B cell (primary cell): ENCODE results near the gene MIAT. TPM values are rescaled to one million over a fixed set of nuclear protein-coding genes. Genes with fewer than 3 reads are reported as not detected.

ENCODE experiments used
- ATAC-seq: fragments of 200-7000 bp; cut with Tn5 transposase; one replicate; pipeline ENCODE4 v1.10.0; 2021; ENCODE audit warnings: low read depth, mild to moderate bottlenecking, moderate number of reproducible peaks, moderate library complexity
- CTCF ChIA-PET: fragments of 350-600 bp; sonication (Branson Sonifier 250); formaldehyde crosslinking; loops from one replicate; lab custom pipeline; 2021; ENCODE audit warnings: antibody characterized with exemption, inconsistent platforms; lab: Charles Lee
- POLR2A ChIA-PET: fragments of 350-600 bp; sonication (Branson Sonifier 250); formaldehyde crosslinking; loops from one replicate; lab custom pipeline; 2021; ENCODE audit warnings: antibody characterized with exemption; lab: Charles Lee
- DNase-seq: peaks from one replicate; pipeline ENCODE4 v3.0.0; 2013
- H2AFZ ChIP-seq: 2 replicates; pipeline ENCODE4 v1.6.1; 2012; ENCODE audit warnings: mild to moderate bottlenecking, low read depth, low read length; ENCODE audit not compliant: insufficient read depth, poor library complexity, severe bottlenecking
- H3K27ac ChIP-seq, 2 donors: 1 replicate in 1 of 2; 2 replicates in 1 of 2; pipeline ENCODE4 v1.5.1; 2012 to 2013; ENCODE audit warnings: low read length in 2 of 2, mild to moderate bottlenecking in 2 of 2, moderate library complexity in 1 of 2
- H3K27me3 ChIP-seq, 4 experiments: fragments of 200-600 bp in 1 of 4; sonication (generic) in 1 of 4; replicated peaks in 1 of 4; 1 replicate in 2 of 4; 2 replicates in 2 of 4; pipeline versions ENCODE4 v1.6.1 to v1.7.0; 2013 to 2016; ENCODE audit warnings: low read length in 3 of 4, mild to moderate bottlenecking in 2 of 4, mixed read lengths in 1 of 4, moderate library complexity in 1 of 4; ENCODE audit not compliant: insufficient read depth in 4 of 4, control insufficient read depth in 3 of 4; ENCODE audit errors: control extremely low read depth in 1 of 4
- H3K36me3 ChIP-seq, 2 experiments: replicated peaks in 1 of 2; 1 replicate in 1 of 2; 2 replicates in 1 of 2; pipeline versions ENCODE4 v1.6.1 to v1.7.1; 2013; ENCODE audit warnings: low read length in 1 of 2; ENCODE audit not compliant: insufficient read depth in 2 of 2, control insufficient read depth in 1 of 2; ENCODE audit errors: control extremely low read depth in 1 of 2, extremely low read depth in 1 of 2
- H3K4me1 ChIP-seq, 2 donors: fragments of 200-600 bp in 1 of 2; sonication (generic) in 1 of 2; 1 replicate in 1 of 2; 2 replicates in 1 of 2; pipeline versions ENCODE4 v1.5.1 to v1.6.1; 2013 to 2017; ENCODE audit warnings: low read length in 2 of 2; ENCODE audit not compliant: control insufficient read depth in 2 of 2, insufficient read depth in 2 of 2
- H3K4me2 ChIP-seq: replicated peaks from 2 replicates; pipeline ENCODE3; 2012; ENCODE audit warnings: mild to moderate bottlenecking, low read depth, low read length; ENCODE audit not compliant: poor library complexity, severe bottlenecking
- H3K4me3 ChIP-seq, 5 experiments: fragments of 200-600 bp in 1 of 5; sonication (generic) in 1 of 5; 1 replicate in 3 of 5; 2 replicates in 2 of 5; pipeline versions ENCODE4 v1.5.1 to v1.7.0; 2011 to 2016; ENCODE audit warnings: low read length in 4 of 5, mild to moderate bottlenecking in 4 of 5, low read depth in 2 of 5, control low read depth in 1 of 5, moderate library complexity in 1 of 5; ENCODE audit not compliant: insufficient read depth in 1 of 5; ENCODE audit errors: control extremely low read depth in 1 of 5, extremely low read depth in 1 of 5
- H3K79me2 ChIP-seq: fragments of 200-600 bp; sonication (generic); one replicate; pipeline ENCODE4 v1.6.0; 2016; ENCODE audit warnings: low read length; ENCODE audit not compliant: control insufficient read depth, insufficient read depth
- H3K9ac ChIP-seq: fragments of 200-600 bp; sonication (generic); 2 replicates; pipeline ENCODE4 v1.6.1; 2017; ENCODE audit warnings: mild to moderate bottlenecking, low read length, moderate library complexity
- H3K9me3 ChIP-seq, 3 donors: one replicate each; pipeline versions ENCODE4 v1.6.1 to v1.7.1; 2013; ENCODE audit warnings: low read length in 2 of 3; ENCODE audit not compliant: control insufficient read depth in 2 of 3, insufficient read depth in 1 of 3; ENCODE audit errors: control extremely low read depth in 1 of 3
- H4K20me1 ChIP-seq: 2 replicates; pipeline ENCODE4 v1.6.0; 2012; ENCODE audit warnings: mild to moderate bottlenecking, low read length; ENCODE audit not compliant: insufficient read depth, control insufficient read depth, poor library complexity, severe bottlenecking
- H3K27ac Mint-ChIP-seq: one replicate; pipeline ENCODE4 v1.8.0; 2021; ENCODE audit warnings: mixed read lengths
- H3K27me3 Mint-ChIP-seq: one replicate; pipeline ENCODE4 v1.8.0; 2021; ENCODE audit warnings: mixed read lengths
- H3K4me1 Mint-ChIP-seq: one replicate; pipeline ENCODE4 v1.8.0; 2021; ENCODE audit warnings: mixed read lengths
- H3K4me3 Mint-ChIP-seq: one replicate; pipeline ENCODE4 v1.8.0; 2021; ENCODE audit warnings: mixed read lengths
- H3K9me3 Mint-ChIP-seq: one replicate; pipeline ENCODE4 v1.8.0; 2022; ENCODE audit warnings: mixed read lengths; ENCODE audit not compliant: insufficient read depth
- EZH2 ChIP-seq: IDR thresholded peaks from 2 replicates; pipeline ENCODE4 v1.6.1; 2012; ENCODE audit warnings: borderline replicate concordance, low read depth, mild to moderate bottlenecking, moderate library complexity, low read length; ENCODE audit not compliant: insufficient read depth, poor library complexity, severe bottlenecking
- WGBS: methylation state at CpG from one replicate; pipeline ENCODE4 v1.1.5; 2013; ENCODE audit warnings: missing lambda C conversion rate; ENCODE audit not compliant: insufficient coverage; 5-methylcytosine and 5-hydroxymethylcytosine counted together
- intact Hi-C: fragments of 100-400 bp; cut with micrococcal nuclease; formaldehyde crosslinking; loops from one replicate; pipeline ENCODE4 v1.10.0; 2022
- polyA plus RNA-seq: library from polyadenylated mRNA; depleted of rRNA; stranded (reverse); fragments of >200 nt; gene quantifications from 2 replicates; pipeline ENCODE4 v1.2.3, GENCODE V29; 2012
- total RNA-seq, 2 donors: library from RNA; stranded (reverse); fragments of 120-200 nt in 1 of 2; gene quantifications; 1 replicate in 1 of 2; 2 replicates in 1 of 2; pipeline versions ENCODE4 v1.2.3 to v1.2.4, GENCODE V29; 2013 to 2022
- TF ChIP-seq, protein P1 (sequence below): fragments of 200-600 bp; IDR thresholded peaks from one replicate; pipeline ENCODE4 v1.8.0; 2022; ENCODE audit warnings: antibody characterized with exemption, mild to moderate bottlenecking

MIAT gene
- total and polyA plus RNA-seq, 2 donors (not counting 1 experiment from before 2014, with no cell fraction given), result 14.8 to 18.4 TPM

- no peak overlapping the region for H3K4me2 ChIP-seq
- H3K9ac ChIP-seq, result no peak overlapping the region
- H3K4me1 Mint-ChIP-seq, result peaks cover 31% of the 10 kb centered on the region
- DNase-seq, result no peak
- ChIA-PET POLR2A (no interaction called here), CTCF (no interaction called here)
- no peak overlapping the region for H3K4me3 ChIP-seq
- no peak overlapping the region for H3K27ac Mint-ChIP-seq
- peaks cover 5% of the 10 kb centered on the region for H3K9me3 Mint-ChIP-seq
- peaks cover 0 to 49% of the 10 kb centered on the region in 2 experiments for H3K36me3 ChIP-seq
- peaks cover 0 to 4% of the 10 kb centered on the region in 2 donors for H3K4me1 ChIP-seq
- TF ChIP-seq EZH2, result no peak
- TF ChIP-seq, protein P1, sequence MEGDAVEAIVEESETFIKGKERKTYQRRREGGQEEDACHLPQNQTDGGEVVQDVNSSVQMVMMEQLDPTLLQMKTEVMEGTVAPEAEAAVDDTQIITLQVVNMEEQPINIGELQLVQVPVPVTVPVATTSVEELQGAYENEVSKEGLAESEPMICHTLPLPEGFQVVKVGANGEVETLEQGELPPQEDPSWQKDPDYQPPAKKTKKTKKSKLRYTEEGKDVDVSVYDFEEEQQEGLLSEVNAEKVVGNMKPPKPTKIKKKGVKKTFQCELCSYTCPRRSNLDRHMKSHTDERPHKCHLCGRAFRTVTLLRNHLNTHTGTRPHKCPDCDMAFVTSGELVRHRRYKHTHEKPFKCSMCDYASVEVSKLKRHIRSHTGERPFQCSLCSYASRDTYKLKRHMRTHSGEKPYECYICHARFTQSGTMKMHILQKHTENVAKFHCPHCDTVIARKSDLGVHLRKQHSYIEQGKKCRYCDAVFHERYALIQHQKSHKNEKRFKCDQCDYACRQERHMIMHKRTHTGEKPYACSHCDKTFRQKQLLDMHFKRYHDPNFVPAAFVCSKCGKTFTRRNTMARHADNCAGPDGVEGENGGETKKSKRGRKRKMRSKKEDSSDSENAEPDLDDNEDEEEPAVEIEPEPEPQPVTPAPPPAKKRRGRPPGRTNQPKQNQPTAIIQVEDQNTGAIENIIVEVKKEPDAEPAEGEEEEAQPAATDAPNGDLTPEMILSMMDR, result no peak
- no peak overlapping the region for H3K4me3 Mint-ChIP-seq
- no peaks in the 10 kb centered on the region for H3K27me3 Mint-ChIP-seq
- no peak overlapping the region for H2AFZ ChIP-seq
- intact Hi-C loops, result no loop called here
- H3K27me3 ChIP-seq, result no peaks in the 10 kb centered on the region
- H3K9me3 ChIP-seq, result peaks cover 0 to 4% (median 0%) of the 10 kb centered on the region in 3 donors
- no peak for ATAC-seq
- no peak overlapping the region for H3K27ac ChIP-seq
- peaks cover 88% of the 10 kb centered on the region for H4K20me1 ChIP-seq
- H3K79me2 ChIP-seq, result peaks cover 97% of the 10 kb centered on the region
- WGBS, result 92% methylated on average over 3 of the region's 3 CpGs
Observed at GRCh38 chr22:26692215-26692614, 34.8 kb downstream of the MIAT start.

- Mint-ChIP-seq H3K4me1 (peaks cover 17% of the 10 kb centered on the region), H3K27me3 (no peaks in the 10 kb centered on the region), H3K4me3 (no peak overlapping the region), H3K27ac (no peak overlapping the region), H3K9me3 (peaks cover 9% of the 10 kb centered on the region)
- WGBS, result 80% methylated on average over 1 of the region's 2 CpGs
- no peaks in the 10 kb centered on the region for H3K4me1 ChIP-seq
- CTCF ChIA-PET, result interaction anchor here (1.8 kb wide), 1 partner anchor 16 kb away, joined by 3 read pairs; no protein-coding TSS in a partner anchor
- intact Hi-C loops, result no loop called here
- ATAC-seq (no peak), DNase-seq (no peak)
- H3K36me3 ChIP-seq, result peaks cover 11 to 58% of the 10 kb centered on the region in 2 experiments
- peaks cover 0 to 6% (median 4%) of the 10 kb centered on the region in 3 donors for H3K9me3 ChIP-seq
- no peaks in the 10 kb centered on the region for H3K27me3 ChIP-seq
- H2AFZ ChIP-seq, result no peak overlapping the region
- TF ChIP-seq, protein P1, result no peak
- TF ChIP-seq EZH2, result no peak
- H3K79me2 ChIP-seq, result peaks cover 92% of the 10 kb centered on the region
- POLR2A ChIA-PET, result no interaction called here
- H3K4me2 ChIP-seq, result no peak overlapping the region
- no peak overlapping the region for H3K27ac ChIP-seq
- no peak overlapping the region for H3K9ac ChIP-seq
- H4K20me1 ChIP-seq, result peaks cover 86% of the 10 kb centered on the region
- H3K4me3 ChIP-seq, result no peak overlapping the region
Observed at GRCh38 chr22:26697151-26697550, 39.8 kb downstream of the MIAT start.
